Testis (tissue), 2 donors: Measurements from ENCODE around the gene SMAD3.

Experiments
- POLR2A ChIP-seq: fragments of 450-650 bp; IDR thresholded peaks from one replicate; pipeline ENCODE4 v1.6.1; 2017; ENCODE audit warnings: antibody characterized with exemption, mild to moderate bottlenecking, moderate library complexity
- TF ChIP-seq, protein P1 (sequence below), 3 experiments: fragments of 450-650 bp in 2 of 3; fragments of 200-600 bp in 1 of 3; sonication (generic) in 1 of 3; IDR thresholded peaks; one replicate each; pipeline ENCODE4 v1.5.1; 2016 to 2019; ENCODE audit warnings: antibody characterized with exemption in 3 of 3, mild to moderate bottlenecking in 2 of 3, moderate library complexity in 1 of 3

DNA sequence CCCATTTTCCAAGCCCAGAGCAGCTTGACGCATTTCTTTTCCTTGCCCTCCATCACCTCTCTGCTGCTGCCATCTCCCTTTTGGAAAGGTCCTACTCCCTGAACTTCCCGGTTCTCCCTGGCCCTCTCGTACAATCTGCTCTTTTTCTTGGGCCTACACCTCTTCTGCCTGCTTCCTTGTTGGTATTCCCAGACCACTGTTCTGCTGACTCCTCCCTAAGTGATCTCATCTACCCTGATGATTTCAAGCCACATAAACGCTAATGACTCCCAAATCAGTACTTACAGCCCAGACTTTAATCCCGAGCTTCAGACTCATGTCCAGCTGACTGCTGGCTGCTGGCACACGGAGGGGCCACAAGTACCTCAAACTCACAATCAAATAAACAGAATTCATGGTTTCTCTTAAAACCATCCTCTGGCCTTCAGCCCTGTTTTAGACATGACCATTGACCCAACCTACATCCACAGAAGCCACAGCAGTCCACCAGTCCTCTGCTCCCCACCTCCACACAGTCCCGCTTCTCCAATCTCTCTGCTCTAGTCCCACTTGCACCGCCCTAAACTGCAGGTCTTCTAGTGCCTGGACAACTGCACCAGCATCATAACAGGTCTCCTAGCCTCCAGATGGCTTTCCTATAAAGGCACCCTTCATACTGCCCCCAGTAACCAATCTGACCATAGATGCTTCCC, 131.4 kb downstream of the SMAD3 start:
- TF ChIP-seq, protein P1, sequence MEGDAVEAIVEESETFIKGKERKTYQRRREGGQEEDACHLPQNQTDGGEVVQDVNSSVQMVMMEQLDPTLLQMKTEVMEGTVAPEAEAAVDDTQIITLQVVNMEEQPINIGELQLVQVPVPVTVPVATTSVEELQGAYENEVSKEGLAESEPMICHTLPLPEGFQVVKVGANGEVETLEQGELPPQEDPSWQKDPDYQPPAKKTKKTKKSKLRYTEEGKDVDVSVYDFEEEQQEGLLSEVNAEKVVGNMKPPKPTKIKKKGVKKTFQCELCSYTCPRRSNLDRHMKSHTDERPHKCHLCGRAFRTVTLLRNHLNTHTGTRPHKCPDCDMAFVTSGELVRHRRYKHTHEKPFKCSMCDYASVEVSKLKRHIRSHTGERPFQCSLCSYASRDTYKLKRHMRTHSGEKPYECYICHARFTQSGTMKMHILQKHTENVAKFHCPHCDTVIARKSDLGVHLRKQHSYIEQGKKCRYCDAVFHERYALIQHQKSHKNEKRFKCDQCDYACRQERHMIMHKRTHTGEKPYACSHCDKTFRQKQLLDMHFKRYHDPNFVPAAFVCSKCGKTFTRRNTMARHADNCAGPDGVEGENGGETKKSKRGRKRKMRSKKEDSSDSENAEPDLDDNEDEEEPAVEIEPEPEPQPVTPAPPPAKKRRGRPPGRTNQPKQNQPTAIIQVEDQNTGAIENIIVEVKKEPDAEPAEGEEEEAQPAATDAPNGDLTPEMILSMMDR (IDR thresholded peaks at IDR 0.05), result no peak
- no peak for TF ChIP-seq POLR2A
